Neural cell (in vitro differentiated cells): Measurements from ENCODE around the gene NANOS1. TPM values are rescaled to one million over a fixed set of nuclear protein-coding genes. Genes with fewer than 3 reads are reported as not detected.

Experiments used
- H2AFZ ChIP-seq: fragments of 200-600, 300-800 bp; sonication (generic), shearing (Covaris generic); 2 replicates; pipeline ENCODE4 v1.6.0; 2014; ENCODE audit warnings: low read depth, mild to moderate bottlenecking, antibody characterized with exemption, low read length, moderate library complexity
- H3F3A ChIP-seq: fragments of 200-600 bp; shearing (Covaris generic); 2 replicates; pipeline ENCODE4 v1.6.1; 2016; ENCODE audit warnings: mild to moderate bottlenecking, moderate library complexity, mixed read lengths, antibody characterized with exemption, low read length; ENCODE audit not compliant: insufficient read depth, poor library complexity, severe bottlenecking
- H3K27ac ChIP-seq: fragments of 200-600, 300-800 bp; sonication (generic), shearing (Covaris generic); 2 replicates; pipeline ENCODE4 v1.5.1; 2014; ENCODE audit warnings: mild to moderate bottlenecking, low read length, moderate library complexity
- H3K27me3 ChIP-seq: fragments of 300-800, 200-600 bp; sonication (generic), shearing (Covaris generic); 2 replicates; pipeline ENCODE4 v1.6.0; 2014; ENCODE audit warnings: mild to moderate bottlenecking, low read depth, low read length, moderate library complexity; ENCODE audit not compliant: insufficient read depth
- H3K36me3 ChIP-seq: fragments of 300-800, 200-600 bp; sonication (generic), shearing (Covaris generic); 2 replicates; pipeline ENCODE4 v1.5.1; 2014; ENCODE audit warnings: mild to moderate bottlenecking, antibody characterized with exemption, low read length, moderate library complexity; ENCODE audit not compliant: insufficient read depth
- H3K4me2 ChIP-seq: fragments of 300-800, 200-600 bp; sonication (generic), shearing (Covaris generic); 2 replicates; pipeline ENCODE4 v1.6.0; 2014; ENCODE audit warnings: mild to moderate bottlenecking, low read length
- H3K4me3 ChIP-seq: fragments of 300-800, 200-600 bp; sonication (generic), shearing (Covaris generic); 2 replicates; pipeline ENCODE4 v1.5.1; 2014; ENCODE audit warnings: mild to moderate bottlenecking, low read length, moderate library complexity
- H3K79me2 ChIP-seq: fragments of 200-600 bp; shearing (Covaris generic); replicated peaks from 2 replicates; pipeline ENCODE4 v1.6.0; 2014; ENCODE audit warnings: mild to moderate bottlenecking, low read length, moderate library complexity; ENCODE audit not compliant: insufficient read depth
- H3K9ac ChIP-seq: fragments of 300-800, 200-600 bp; sonication (generic), shearing (Covaris generic); 2 replicates; pipeline ENCODE4 v1.6.1; 2016; ENCODE audit warnings: mild to moderate bottlenecking, low read length, mixed read lengths
- H3K9me2 ChIP-seq: fragments of 200-600 bp; shearing (Covaris generic); 2 replicates; pipeline ENCODE4 v1.6.1; 2016; ENCODE audit warnings: mild to moderate bottlenecking, low read length, mixed read lengths; ENCODE audit not compliant: insufficient read depth
- H3K9me3 ChIP-seq: fragments of 200-600, 300-800 bp; sonication (generic), shearing (Covaris generic); 2 replicates; pipeline ENCODE4 v1.6.1; 2016; ENCODE audit warnings: mild to moderate bottlenecking, mixed run types, low read length, moderate library complexity, mixed read lengths
- H4K20me1 ChIP-seq: fragments of 200-600 bp; shearing (Covaris generic); 2 replicates; pipeline ENCODE4 v1.6.1; 2016; ENCODE audit warnings: mild to moderate bottlenecking, mixed run types; ENCODE audit not compliant: insufficient read depth
- EP300 ChIP-seq: fragments of 450-650 bp; conservative IDR thresholded peaks from 2 replicates; pipeline ENCODE4 v1.6.1; 2014; ENCODE audit warnings: antibody characterized with exemption, mild to moderate bottlenecking, moderate library complexity; ENCODE audit not compliant: poor library complexity, severe bottlenecking
- EZH2 ChIP-seq: fragments of 200-600, 300-800 bp; shearing (Covaris generic), sonication (generic); IDR thresholded peaks from 2 replicates; pipeline ENCODE4 v1.6.1; 2014; ENCODE audit warnings: antibody characterized with exemption, low read length, borderline replicate concordance, mild to moderate bottlenecking; ENCODE audit not compliant: insufficient read depth, poor library complexity, severe bottlenecking
- MXI1 ChIP-seq: fragments of 450-650 bp; conservative IDR thresholded peaks from 2 replicates; pipeline ENCODE4 v1.6.1; 2014; ENCODE audit warnings: antibody characterized with exemption, mild to moderate bottlenecking; ENCODE audit not compliant: poor library complexity, severe bottlenecking
- POLR2AphosphoS5 ChIP-seq: IDR thresholded peaks from 2 replicates; pipeline ENCODE4 v1.6.1; 2012
- RAD21 ChIP-seq: fragments of 450-650 bp; conservative IDR thresholded peaks from 2 replicates; pipeline ENCODE4 v1.6.1; 2014; ENCODE audit warnings: antibody characterized with exemption, mild to moderate bottlenecking, moderate library complexity
- REST ChIP-seq: IDR thresholded peaks from 2 replicates; pipeline ENCODE4 v1.6.1; 2012; ENCODE audit warnings: borderline replicate concordance
- SMC3 ChIP-seq: fragments of 450-650 bp; conservative IDR thresholded peaks from 2 replicates; pipeline ENCODE4 v1.6.1; 2014; ENCODE audit warnings: antibody characterized with exemption, mild to moderate bottlenecking, moderate library complexity; ENCODE audit not compliant: poor library complexity
- TAF1 ChIP-seq: IDR thresholded peaks from 2 replicates; pipeline ENCODE4 v1.6.1; 2012; ENCODE audit warnings: low read depth
- polyA plus RNA-seq: library from polyadenylated mRNA; depleted of rRNA; stranded (reverse); fragments of >200 nt; gene quantifications from 2 replicates; pipeline ENCODE4 v1.2.3, GENCODE V29; 2014
- TF ChIP-seq, protein P1 (sequence below): fragments of 450-650 bp; IDR thresholded peaks from 2 replicates; pipeline ENCODE4 v1.5.1; 2014; ENCODE audit warnings: antibody characterized with exemption, mild to moderate bottlenecking, moderate library complexity; ENCODE audit not compliant: poor library complexity, severe bottlenecking

Gene NANOS1
- polyA plus RNA-seq, 1 donor from 2014 or later: 29.1 TPM

DNA sequence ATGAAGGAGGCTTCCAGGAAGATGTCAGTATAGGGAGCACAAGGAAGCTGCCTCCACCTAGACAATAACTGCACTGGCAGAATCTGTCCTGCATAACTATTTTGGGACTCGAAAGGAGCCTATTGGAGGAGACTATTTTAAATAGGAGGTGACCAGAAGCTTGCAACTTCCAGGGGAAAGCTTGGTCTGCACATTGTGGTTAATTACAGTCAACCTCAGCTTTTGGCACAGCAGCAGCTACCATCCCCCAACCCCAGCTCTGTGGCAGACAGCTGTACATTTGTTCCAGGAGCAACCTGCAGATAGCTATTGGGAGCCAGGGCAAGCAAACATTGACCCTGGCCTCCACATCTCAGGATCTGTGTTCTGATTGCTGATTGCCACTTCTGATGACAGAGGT lies 46.3 kb upstream of the NANOS1 start:
- H3K9me2 ChIP-seq: no peaks in the 10 kb centered on the region
- TF ChIP-seq EP300: no peak
- no peak for TF ChIP-seq SMC3
- TF ChIP-seq EZH2: no peak
- no peak for TF ChIP-seq RAD21
- TF ChIP-seq POLR2AphosphoS5: no peak
- no peak for TF ChIP-seq REST
- TF ChIP-seq MXI1: no peak
- TF ChIP-seq TAF1: no peak
- no peaks in the 10 kb centered on the region for H3K27me3 ChIP-seq
- no peak overlapping the region for H3K4me2 ChIP-seq
- H2AFZ ChIP-seq: no peak overlapping the region
- H4K20me1 ChIP-seq: no peaks in the 10 kb centered on the region
- no peaks in the 10 kb centered on the region for H3K9me3 ChIP-seq
- H3K27ac ChIP-seq: no peak overlapping the region
- H3K36me3 ChIP-seq: no peaks in the 10 kb centered on the region
- H3K4me3 ChIP-seq: no peak overlapping the region
- no peaks in the 10 kb centered on the region for H3K79me2 ChIP-seq
- H3F3A ChIP-seq: no peaks in the 10 kb centered on the region
- H3K9ac ChIP-seq: no peak overlapping the region

DNA sequence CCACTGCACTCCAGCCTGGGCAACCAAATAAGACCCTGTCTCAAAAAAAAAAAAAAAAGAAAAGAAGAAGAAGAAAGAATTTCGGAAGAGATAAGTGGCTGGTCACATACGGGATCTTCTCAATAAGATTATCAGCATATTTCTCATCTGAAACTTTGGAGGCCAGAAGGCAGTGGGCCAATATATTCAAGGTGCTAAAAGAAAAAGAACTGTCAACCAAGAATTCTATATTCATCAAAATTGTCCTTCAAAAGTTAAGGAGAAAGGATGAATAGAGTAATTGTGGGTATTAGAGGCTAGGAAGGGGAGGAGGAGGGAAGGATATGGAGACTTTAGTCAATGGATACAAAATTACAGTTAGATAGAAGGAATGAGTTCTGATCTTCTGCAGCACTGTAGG lies 43.9 kb upstream of the NANOS1 start:
- H3K27me3 ChIP-seq: no peaks in the 10 kb centered on the region

More for the DNA sequence above, 43.9 kb upstream of the NANOS1 start:
- TF ChIP-seq MXI1 (no peak), POLR2AphosphoS5 (no peak), RAD21 (no peak)
- TF ChIP-seq, protein P1, sequence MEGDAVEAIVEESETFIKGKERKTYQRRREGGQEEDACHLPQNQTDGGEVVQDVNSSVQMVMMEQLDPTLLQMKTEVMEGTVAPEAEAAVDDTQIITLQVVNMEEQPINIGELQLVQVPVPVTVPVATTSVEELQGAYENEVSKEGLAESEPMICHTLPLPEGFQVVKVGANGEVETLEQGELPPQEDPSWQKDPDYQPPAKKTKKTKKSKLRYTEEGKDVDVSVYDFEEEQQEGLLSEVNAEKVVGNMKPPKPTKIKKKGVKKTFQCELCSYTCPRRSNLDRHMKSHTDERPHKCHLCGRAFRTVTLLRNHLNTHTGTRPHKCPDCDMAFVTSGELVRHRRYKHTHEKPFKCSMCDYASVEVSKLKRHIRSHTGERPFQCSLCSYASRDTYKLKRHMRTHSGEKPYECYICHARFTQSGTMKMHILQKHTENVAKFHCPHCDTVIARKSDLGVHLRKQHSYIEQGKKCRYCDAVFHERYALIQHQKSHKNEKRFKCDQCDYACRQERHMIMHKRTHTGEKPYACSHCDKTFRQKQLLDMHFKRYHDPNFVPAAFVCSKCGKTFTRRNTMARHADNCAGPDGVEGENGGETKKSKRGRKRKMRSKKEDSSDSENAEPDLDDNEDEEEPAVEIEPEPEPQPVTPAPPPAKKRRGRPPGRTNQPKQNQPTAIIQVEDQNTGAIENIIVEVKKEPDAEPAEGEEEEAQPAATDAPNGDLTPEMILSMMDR: no peak
- H3K9ac ChIP-seq: no peak overlapping the region
- no peak overlapping the region for H3K4me3 ChIP-seq
- H3K4me2 ChIP-seq: no peak overlapping the region
- no peaks in the 10 kb centered on the region for H3K36me3 ChIP-seq
- H4K20me1 ChIP-seq: no peaks in the 10 kb centered on the region
- no peaks in the 10 kb centered on the region for H3K9me2 ChIP-seq
- no peak overlapping the region for H3K27ac ChIP-seq
- H3K79me2 ChIP-seq: no peaks in the 10 kb centered on the region
- no peaks in the 10 kb centered on the region for H3K9me3 ChIP-seq
- H2AFZ ChIP-seq: no peak overlapping the region
- no peaks in the 10 kb centered on the region for H3F3A ChIP-seq
